GM23338 (cell line): ENCODE measurements around the gene SMIM10. TPM values are rescaled to one million over a fixed set of nuclear protein-coding genes. Genes with fewer than 3 reads are reported as not detected.

Experiments used
- ATAC-seq: fragments of 200-7000 bp; cut with Tn5 transposase; 3 replicates; pipeline ENCODE4 v1.9.1; 2020
- DNase-seq: peaks from one replicate; pipeline ENCODE4 v3.0.0-alpha.2; 2015; ENCODE audit warnings: low spot score
- H2AFZ ChIP-seq: fragments of 200-600 bp; sonication (generic); 2 replicates; pipeline ENCODE4 v1.8.0; 2016; ENCODE audit warnings: antibody characterized with exemption, mild to moderate bottlenecking, moderate library complexity
- H3F3A ChIP-seq: fragments of 200-600 bp; sonication (generic); replicated peaks from 2 replicates; pipeline ENCODE4 v1.8.0; 2017; ENCODE audit warnings: antibody characterized with exemption, mixed run types, low read depth
- H3K27ac ChIP-seq: fragments of 200-600 bp; sonication (generic); 2 replicates; pipeline ENCODE4 v1.6.1; 2016; ENCODE audit warnings: low read depth
- H3K27me3 ChIP-seq: fragments of 200-600 bp; sonication (generic); 2 replicates; pipeline ENCODE4 v1.8.0; 2016; ENCODE audit warnings: mild to moderate bottlenecking, mixed run types, moderate library complexity; ENCODE audit not compliant: insufficient read depth
- H3K36me3 ChIP-seq: fragments of 200-600 bp; sonication (generic); 2 replicates; pipeline ENCODE4 v1.8.0; 2016; ENCODE audit warnings: mild to moderate bottlenecking; ENCODE audit not compliant: insufficient read depth
- H3K4me1 ChIP-seq: fragments of 200-600 bp; sonication (generic); 2 replicates; pipeline ENCODE4 v1.8.0; 2016; ENCODE audit warnings: mild to moderate bottlenecking, moderate library complexity; ENCODE audit not compliant: insufficient read depth
- H3K4me2 ChIP-seq: fragments of 200-600 bp; sonication (generic); 2 replicates; pipeline ENCODE4 v1.7.1; 2017; ENCODE audit warnings: mixed run types
- H3K4me3 ChIP-seq: fragments of 200-600 bp; sonication (generic); 2 replicates; pipeline ENCODE4 v1.6.1; 2016; ENCODE audit warnings: mixed run types
- H3K79me2 ChIP-seq: fragments of 200-600 bp; sonication (generic); replicated peaks from 2 replicates; pipeline ENCODE4 v1.8.0; 2017; ENCODE audit warnings: mild to moderate bottlenecking; ENCODE audit not compliant: insufficient read depth
- H3K9me2 ChIP-seq: fragments of 200-600 bp; sonication (generic); 2 replicates; pipeline ENCODE4 v1.8.0; 2017; ENCODE audit not compliant: insufficient read depth
- H4K20me1 ChIP-seq: fragments of 200-600 bp; sonication (generic); replicated peaks from 2 replicates; pipeline ENCODE4 v1.8.0; 2017; ENCODE audit warnings: mild to moderate bottlenecking; ENCODE audit not compliant: insufficient read depth
- H3K27ac Mint-ChIP-seq: 2 replicates; pipeline ENCODE4 v1.8.0; 2020; ENCODE audit warnings: inconsistent platforms, mild to moderate bottlenecking, moderate library complexity, mixed read lengths
- H3K27me3 Mint-ChIP-seq: 3 replicates; pipeline ENCODE4 v1.8.0; 2022; ENCODE audit warnings: low read depth, mild to moderate bottlenecking, moderate library complexity, mixed read lengths, inconsistent platforms; ENCODE audit not compliant: insufficient read depth, poor library complexity
- H3K36me3 Mint-ChIP-seq: 3 replicates; pipeline ENCODE4 v1.8.0; 2021; ENCODE audit warnings: low read depth, mild to moderate bottlenecking, inconsistent platforms, moderate library complexity, mixed read lengths
- H3K4me1 Mint-ChIP-seq: 3 replicates; pipeline ENCODE4 v1.8.0; 2020; ENCODE audit warnings: mild to moderate bottlenecking, inconsistent platforms, mixed read lengths
- H3K4me3 Mint-ChIP-seq: 3 replicates; pipeline ENCODE4 v1.8.0; 2021; ENCODE audit warnings: moderate library complexity, mild to moderate bottlenecking, inconsistent platforms, mixed read lengths
- H3K9me3 Mint-ChIP-seq: 3 replicates; pipeline ENCODE4 v1.8.0; 2020; ENCODE audit warnings: moderate library complexity, mild to moderate bottlenecking, inconsistent platforms, mixed read lengths
- CREB1 ChIP-seq: fragments of 250-450 bp; sonication (Bioruptor Pico); IDR thresholded peaks from 2 replicates; pipeline ENCODE4 v1.5.0; 2020; ENCODE audit warnings: low read depth, mild to moderate bottlenecking, moderate library complexity
- EZH2 ChIP-seq: fragments of 200-600 bp; sonication (generic); IDR thresholded peaks from one replicate; pipeline ENCODE4 v1.8.0; 2017; ENCODE audit warnings: antibody characterized with exemption, mild to moderate bottlenecking, low read depth; ENCODE audit not compliant: unreplicated experiment
- EZH2phosphoT487 ChIP-seq: fragments of 200-600 bp; sonication (generic); IDR thresholded peaks from one replicate; pipeline ENCODE4 v1.8.1; 2018; ENCODE audit warnings: antibody characterized with exemption; ENCODE audit not compliant: unreplicated experiment
- JUNB ChIP-seq: IDR thresholded peaks from one replicate; pipeline ENCODE4 v1.6.1; 2016; ENCODE audit warnings: antibody characterized with exemption; ENCODE audit not compliant: unreplicated experiment
- NANOG ChIP-seq: IDR thresholded peaks from 2 replicates; pipeline ENCODE4 v1.6.1; 2016; ENCODE audit warnings: antibody characterized with exemption, borderline replicate concordance
- POLR2AphosphoS5 ChIP-seq: IDR thresholded peaks from 2 replicates; pipeline ENCODE4 v1.6.1; 2016; ENCODE audit warnings: antibody characterized with exemption, low read depth
- STAT1 ChIP-seq: IDR thresholded peaks from one replicate; pipeline ENCODE4 v1.6.1; 2016; ENCODE audit warnings: antibody characterized with exemption; ENCODE audit not compliant: unreplicated experiment
- ZNF114 ChIP-seq: fragments of 250-450 bp; sonication (Bioruptor Pico); IDR thresholded peaks from 2 replicates; pipeline ENCODE4 v1.5.0; 2020; ENCODE audit warnings: mild to moderate bottlenecking, moderate library complexity
- ZNF331 ChIP-seq: fragments of 250-450 bp; sonication (Bioruptor Pico); IDR thresholded peaks from 2 replicates; pipeline ENCODE4 v1.5.0; 2020; ENCODE audit warnings: low read depth, mild to moderate bottlenecking, moderate library complexity
- ZNF462 ChIP-seq: fragments of 250-450 bp; sonication (Bioruptor Pico); IDR thresholded peaks from 2 replicates; pipeline ENCODE4 v1.5.0; 2020; ENCODE audit warnings: mild to moderate bottlenecking, moderate library complexity
- polyA plus RNA-seq: library from polyadenylated mRNA; unstranded; fragments of >200 nt; fragmentation: Nextera tagmentation; extraction: Ambion mirVana; gene quantifications from 2 replicates; pipeline ENCODE4 v1.2.1, GENCODE V29; 2016
- total RNA-seq: library from RNA; depleted of rRNA; stranded (reverse); fragments of >200 nt; shearing (Covaris generic); gene quantifications from 2 replicates; pipeline ENCODE4 v1.2.3, GENCODE V29; 2014
- TF ChIP-seq, protein P1 (sequence below), 2 experiments: fragments of 200-600 bp in 1 of 2; sonication (generic) in 1 of 2; conservative IDR thresholded peaks; 2 replicates each; pipeline versions ENCODE4 v1.5.1 to v1.6.1; 2016 to 2017; ENCODE audit warnings: antibody characterized with exemption in 2 of 2, low read depth in 2 of 2, mild to moderate bottlenecking in 2 of 2, moderate library complexity in 1 of 2
- TF ChIP-seq, protein P2 (sequence below): IDR thresholded peaks from 2 replicates; pipeline ENCODE4 v1.6.1; 2016; ENCODE audit warnings: antibody characterized with exemption
- TF ChIP-seq, protein P3 (sequence below): IDR thresholded peaks from one replicate; pipeline ENCODE4 v1.6.1; 2018; ENCODE audit warnings: antibody characterized with exemption; ENCODE audit not compliant: unreplicated experiment

SMIM10 gene
- total and polyA plus RNA-seq, 2 experiments from 2014 or later = 1.7 to 4.8 TPM

DNA sequence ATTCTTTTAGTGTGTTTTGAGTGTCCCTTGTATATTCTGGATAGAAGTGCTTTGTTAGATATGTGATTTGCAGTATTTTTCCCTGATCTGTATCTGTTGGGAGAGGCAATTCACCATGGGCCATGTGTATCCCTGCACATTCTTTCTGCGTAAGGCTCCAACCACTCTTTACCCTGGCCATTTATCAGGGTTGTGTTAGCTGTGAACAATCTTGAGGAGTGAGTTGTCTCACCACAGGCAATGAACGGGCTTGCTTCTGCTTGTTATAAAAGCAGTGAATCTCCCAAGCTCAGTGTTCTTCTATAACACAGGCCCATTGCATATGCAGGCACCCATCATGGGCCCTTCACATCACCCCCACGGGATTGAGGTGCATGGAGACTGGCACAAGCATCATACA, 18.9 kb upstream of the SMIM10 start:
- no peak overlapping the region for H3K27ac ChIP-seq
- TF ChIP-seq, protein P1, sequence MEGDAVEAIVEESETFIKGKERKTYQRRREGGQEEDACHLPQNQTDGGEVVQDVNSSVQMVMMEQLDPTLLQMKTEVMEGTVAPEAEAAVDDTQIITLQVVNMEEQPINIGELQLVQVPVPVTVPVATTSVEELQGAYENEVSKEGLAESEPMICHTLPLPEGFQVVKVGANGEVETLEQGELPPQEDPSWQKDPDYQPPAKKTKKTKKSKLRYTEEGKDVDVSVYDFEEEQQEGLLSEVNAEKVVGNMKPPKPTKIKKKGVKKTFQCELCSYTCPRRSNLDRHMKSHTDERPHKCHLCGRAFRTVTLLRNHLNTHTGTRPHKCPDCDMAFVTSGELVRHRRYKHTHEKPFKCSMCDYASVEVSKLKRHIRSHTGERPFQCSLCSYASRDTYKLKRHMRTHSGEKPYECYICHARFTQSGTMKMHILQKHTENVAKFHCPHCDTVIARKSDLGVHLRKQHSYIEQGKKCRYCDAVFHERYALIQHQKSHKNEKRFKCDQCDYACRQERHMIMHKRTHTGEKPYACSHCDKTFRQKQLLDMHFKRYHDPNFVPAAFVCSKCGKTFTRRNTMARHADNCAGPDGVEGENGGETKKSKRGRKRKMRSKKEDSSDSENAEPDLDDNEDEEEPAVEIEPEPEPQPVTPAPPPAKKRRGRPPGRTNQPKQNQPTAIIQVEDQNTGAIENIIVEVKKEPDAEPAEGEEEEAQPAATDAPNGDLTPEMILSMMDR (conservative IDR thresholded peaks at IDR 0.05; ENCODE audit: low read depth in 2 of 2) = no peak
- TF ChIP-seq CREB1 (CRISPR knock-in tag) (no peak), STAT1 (no peak), JUNB (no peak), EZH2 (no peak), ZNF462 (CRISPR knock-in tag) (no peak), NANOG (no peak), ZNF114 (no peak), POLR2AphosphoS5 (no peak), ZNF331 (no peak), EZH2phosphoT487 (no peak)
- TF ChIP-seq, protein P2, sequence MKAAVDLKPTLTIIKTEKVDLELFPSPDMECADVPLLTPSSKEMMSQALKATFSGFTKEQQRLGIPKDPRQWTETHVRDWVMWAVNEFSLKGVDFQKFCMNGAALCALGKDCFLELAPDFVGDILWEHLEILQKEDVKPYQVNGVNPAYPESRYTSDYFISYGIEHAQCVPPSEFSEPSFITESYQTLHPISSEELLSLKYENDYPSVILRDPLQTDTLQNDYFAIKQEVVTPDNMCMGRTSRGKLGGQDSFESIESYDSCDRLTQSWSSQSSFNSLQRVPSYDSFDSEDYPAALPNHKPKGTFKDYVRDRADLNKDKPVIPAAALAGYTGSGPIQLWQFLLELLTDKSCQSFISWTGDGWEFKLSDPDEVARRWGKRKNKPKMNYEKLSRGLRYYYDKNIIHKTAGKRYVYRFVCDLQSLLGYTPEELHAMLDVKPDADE = no peak
- TF ChIP-seq, protein P3, sequence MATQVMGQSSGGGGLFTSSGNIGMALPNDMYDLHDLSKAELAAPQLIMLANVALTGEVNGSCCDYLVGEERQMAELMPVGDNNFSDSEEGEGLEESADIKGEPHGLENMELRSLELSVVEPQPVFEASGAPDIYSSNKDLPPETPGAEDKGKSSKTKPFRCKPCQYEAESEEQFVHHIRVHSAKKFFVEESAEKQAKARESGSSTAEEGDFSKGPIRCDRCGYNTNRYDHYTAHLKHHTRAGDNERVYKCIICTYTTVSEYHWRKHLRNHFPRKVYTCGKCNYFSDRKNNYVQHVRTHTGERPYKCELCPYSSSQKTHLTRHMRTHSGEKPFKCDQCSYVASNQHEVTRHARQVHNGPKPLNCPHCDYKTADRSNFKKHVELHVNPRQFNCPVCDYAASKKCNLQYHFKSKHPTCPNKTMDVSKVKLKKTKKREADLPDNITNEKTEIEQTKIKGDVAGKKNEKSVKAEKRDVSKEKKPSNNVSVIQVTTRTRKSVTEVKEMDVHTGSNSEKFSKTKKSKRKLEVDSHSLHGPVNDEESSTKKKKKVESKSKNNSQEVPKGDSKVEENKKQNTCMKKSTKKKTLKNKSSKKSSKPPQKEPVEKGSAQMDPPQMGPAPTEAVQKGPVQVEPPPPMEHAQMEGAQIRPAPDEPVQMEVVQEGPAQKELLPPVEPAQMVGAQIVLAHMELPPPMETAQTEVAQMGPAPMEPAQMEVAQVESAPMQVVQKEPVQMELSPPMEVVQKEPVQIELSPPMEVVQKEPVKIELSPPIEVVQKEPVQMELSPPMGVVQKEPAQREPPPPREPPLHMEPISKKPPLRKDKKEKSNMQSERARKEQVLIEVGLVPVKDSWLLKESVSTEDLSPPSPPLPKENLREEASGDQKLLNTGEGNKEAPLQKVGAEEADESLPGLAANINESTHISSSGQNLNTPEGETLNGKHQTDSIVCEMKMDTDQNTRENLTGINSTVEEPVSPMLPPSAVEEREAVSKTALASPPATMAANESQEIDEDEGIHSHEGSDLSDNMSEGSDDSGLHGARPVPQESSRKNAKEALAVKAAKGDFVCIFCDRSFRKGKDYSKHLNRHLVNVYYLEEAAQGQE = no peak
- no peak overlapping the region for H3K4me3 ChIP-seq
- DNase-seq (no peak), ATAC-seq (no peak)
- H2AFZ ChIP-seq = no peak overlapping the region
- no peak overlapping the region for H3K4me2 ChIP-seq
- Mint-ChIP-seq H3K36me3 (no peaks in the 10 kb centered on the region), H3K27me3 (peaks cover 4% of the 10 kb centered on the region), H3K4me1 (no peaks in the 10 kb centered on the region), H3K9me3 (peaks cover 2% of the 10 kb centered on the region; the same call in 2 of the 3 replicates), H3K4me3 (no peak overlapping the region), H3K27ac (no peak overlapping the region)
- H3F3A ChIP-seq = no peaks in the 10 kb centered on the region
- no peaks in the 10 kb centered on the region for H3K9me2 ChIP-seq
- no peaks in the 10 kb centered on the region for H3K79me2 ChIP-seq
- no peaks in the 10 kb centered on the region for H3K27me3 ChIP-seq
- no peaks in the 10 kb centered on the region for H3K36me3 ChIP-seq
- H3K4me1 ChIP-seq = no peaks in the 10 kb centered on the region
- no peaks in the 10 kb centered on the region for H4K20me1 ChIP-seq
